Activated naive CD4-positive, alpha-beta T cell treated with anti-CD3 and anti-CD28 coated beads, Interleukin-2, amount 10 ng/mL, durations not matched to agents 7 days and 5 days (primary cell): ENCODE measurements around the gene ADORA2B.

ENCODE experiments used
- CTCF ChIA-PET: fragments of 350-600 bp; sonication (Branson Sonifier 250); formaldehyde crosslinking; loops from one replicate; lab custom pipeline; 2021; ENCODE audit warnings: antibody characterized with exemption; lab: Charles Lee
- DNase-seq: peaks from one replicate; pipeline ENCODE4 v3.0.0-alpha.2; 2020
- H3K27ac Mint-ChIP-seq: one replicate; pipeline ENCODE4 v1.8.0; 2021; ENCODE audit warnings: mild to moderate bottlenecking, moderate library complexity, mixed read lengths
- H3K27me3 Mint-ChIP-seq: one replicate; pipeline ENCODE4 v1.8.0; 2021; ENCODE audit warnings: mild to moderate bottlenecking, mixed read lengths
- H3K36me3 Mint-ChIP-seq: one replicate; pipeline ENCODE4 v1.8.0; 2021; ENCODE audit warnings: mixed read lengths
- H3K4me1 Mint-ChIP-seq: one replicate; pipeline ENCODE4 v1.8.0; 2021; ENCODE audit warnings: mixed read lengths
- H3K4me3 Mint-ChIP-seq: one replicate; pipeline ENCODE4 v1.8.0; 2021; ENCODE audit warnings: mild to moderate bottlenecking, moderate library complexity, mixed read lengths
- H3K9me3 Mint-ChIP-seq: one replicate; pipeline ENCODE4 v1.8.0; 2021; ENCODE audit warnings: mixed read lengths

ADORA2B gene

DNA sequence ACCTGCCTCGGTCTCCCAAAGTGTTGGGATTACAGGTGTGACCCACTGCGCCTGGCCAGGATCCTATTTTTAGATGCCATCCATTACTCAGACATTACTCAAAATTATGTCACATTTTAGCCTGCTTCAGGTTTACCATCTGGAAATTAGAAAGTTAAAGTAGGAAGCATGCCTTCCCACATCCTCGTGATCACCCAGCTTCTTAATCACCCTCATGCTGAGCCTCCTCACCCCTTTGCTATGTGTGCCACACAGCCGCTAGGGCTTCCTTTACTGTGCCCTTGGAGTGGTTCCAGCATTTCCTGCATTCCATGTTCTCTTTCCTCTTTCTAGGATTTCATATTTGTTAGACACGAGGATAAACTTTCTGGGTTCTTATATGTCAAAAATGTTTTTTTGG is 9.3 kb downstream of the ADORA2B start:
- Mint-ChIP-seq H3K36me3 (no peaks in the 10 kb centered on the region), H3K4me1 (peaks cover 18% of the 10 kb centered on the region), H3K9me3 (no peaks in the 10 kb centered on the region), H3K27ac (no peak overlapping the region), H3K4me3 (no peak overlapping the region), H3K27me3 (peaks cover 56% of the 10 kb centered on the region)
- DNase-seq = no peak
- CTCF ChIA-PET = no interaction called here

DNA sequence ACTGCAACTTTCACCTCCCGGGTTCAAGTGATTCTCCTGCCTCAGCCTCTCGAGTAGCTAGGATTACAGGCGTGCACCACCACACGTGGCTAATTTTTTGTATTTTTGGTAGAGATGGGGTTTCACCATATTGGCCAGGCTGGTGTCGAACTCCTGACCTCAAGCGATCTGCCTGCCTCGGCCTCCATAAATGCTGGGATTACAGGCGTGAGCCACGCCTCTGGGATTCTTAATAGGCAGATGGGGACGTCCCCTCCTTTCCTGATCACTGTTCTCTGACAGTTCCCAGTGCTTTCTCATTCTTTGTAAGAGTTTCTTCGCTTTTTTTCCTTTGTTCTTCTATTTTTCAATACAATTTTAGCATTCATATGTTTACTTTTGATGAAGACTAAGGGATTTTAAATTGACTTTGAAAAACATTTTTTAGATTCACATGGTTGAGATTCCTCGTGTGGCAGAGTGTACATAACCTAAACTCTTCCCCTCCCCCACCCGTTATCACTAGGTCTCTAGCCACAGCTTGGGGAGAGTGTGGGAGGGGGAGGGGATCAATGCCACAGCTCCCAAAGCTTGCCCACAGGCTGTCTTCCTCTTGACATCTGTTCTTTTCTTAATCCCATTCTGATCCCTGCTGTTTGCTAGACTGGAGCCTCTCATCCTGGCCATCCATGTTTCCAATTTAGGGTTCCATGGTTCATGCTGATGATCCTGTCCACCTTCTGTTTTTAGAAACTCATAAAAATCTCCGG is 11.0 kb downstream of the ADORA2B start:
- Mint-ChIP-seq H3K36me3 (no peaks in the 10 kb centered on the region), H3K27ac (no peak overlapping the region), H3K27me3 (peaks cover 46% of the 10 kb centered on the region), H3K4me1 (peaks cover 25% of the 10 kb centered on the region), H3K4me3 (no peak overlapping the region), H3K9me3 (no peaks in the 10 kb centered on the region)
- no peak for DNase-seq
- CTCF ChIA-PET = interaction anchor here (0.6 kb wide), 1 partner anchor 442 kb away, joined by 3 read pairs; no protein-coding TSS in a partner anchor

DNA sequence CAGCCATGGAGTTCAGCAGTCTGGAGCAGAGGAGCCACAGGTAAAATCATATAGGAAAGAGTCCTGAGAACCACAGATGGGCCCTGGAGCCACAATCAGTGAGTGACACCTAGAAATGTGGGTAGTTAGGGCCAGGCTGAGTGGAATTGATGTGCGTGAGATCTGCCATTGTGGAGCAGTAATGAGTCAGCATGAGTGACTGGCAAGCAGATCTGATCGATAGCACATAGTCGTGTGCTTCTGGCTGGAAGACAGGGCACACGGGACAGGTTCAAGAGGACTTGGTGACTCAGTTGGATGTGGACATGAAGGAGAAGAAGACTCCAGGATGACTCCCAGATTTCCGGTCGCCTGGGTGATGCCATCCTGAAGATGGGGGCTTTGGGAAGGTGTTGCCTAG is 12.3 kb downstream of the ADORA2B start:
- no peak for DNase-seq
- peaks cover 28% of the 10 kb centered on the region for H3K4me1 Mint-ChIP-seq
- CTCF ChIA-PET = no interaction called here
- no peak overlapping the region for H3K4me3 Mint-ChIP-seq
- no peak overlapping the region for H3K27ac Mint-ChIP-seq
- H3K27me3 Mint-ChIP-seq = peaks cover 42% of the 10 kb centered on the region
- H3K36me3 Mint-ChIP-seq = no peaks in the 10 kb centered on the region
- no peaks in the 10 kb centered on the region for H3K9me3 Mint-ChIP-seq

DNA sequence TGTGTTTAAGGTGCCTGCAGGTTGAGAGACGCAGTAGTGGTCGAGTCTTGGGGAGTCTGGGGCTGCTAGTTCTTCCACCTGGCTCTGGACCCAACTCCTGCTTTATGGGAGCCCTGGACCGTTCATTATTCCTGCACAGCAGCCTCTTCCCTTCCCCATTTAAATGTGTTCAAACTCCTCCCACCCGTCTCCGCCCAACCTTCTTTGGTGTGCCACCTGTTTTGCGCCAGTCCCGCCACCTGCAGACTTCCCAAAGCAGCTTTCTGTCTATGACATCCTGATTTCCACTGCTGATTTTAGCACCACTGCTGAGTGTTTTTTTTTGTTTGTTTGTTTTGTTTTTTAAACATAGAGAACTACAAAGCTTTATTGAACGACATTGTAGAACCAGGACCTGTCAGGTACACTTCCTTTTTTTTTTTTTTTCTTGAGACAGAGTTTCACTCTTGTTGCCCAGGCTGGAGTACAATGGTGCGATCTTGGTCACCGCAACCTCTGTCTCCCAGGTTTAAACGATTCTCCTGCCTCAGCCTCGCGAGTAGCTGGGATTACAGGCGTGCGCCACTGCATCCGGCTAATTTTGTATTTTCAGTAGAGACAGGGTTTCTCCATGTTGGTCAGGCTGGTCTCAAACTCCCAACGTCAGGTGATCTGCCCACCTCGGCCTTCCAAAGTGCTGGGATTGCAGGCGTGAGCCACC is 12.8 kb downstream of the ADORA2B start:
- no peaks in the 10 kb centered on the region for H3K36me3 Mint-ChIP-seq
- H3K4me1 Mint-ChIP-seq = peaks cover 28% of the 10 kb centered on the region
- no peak for DNase-seq
- H3K27me3 Mint-ChIP-seq = peaks cover 40% of the 10 kb centered on the region
- no peak overlapping the region for H3K27ac Mint-ChIP-seq
- H3K9me3 Mint-ChIP-seq = no peaks in the 10 kb centered on the region
- no peak overlapping the region for H3K4me3 Mint-ChIP-seq
- CTCF ChIA-PET = interaction anchor here (0.9 to 2.5 kb wide), 2 partner anchors 23 to 41 kb away, joined by 3 to 14 read pairs; partner anchors contain the start of genes TTC19 and ZSWIM7

DNA sequence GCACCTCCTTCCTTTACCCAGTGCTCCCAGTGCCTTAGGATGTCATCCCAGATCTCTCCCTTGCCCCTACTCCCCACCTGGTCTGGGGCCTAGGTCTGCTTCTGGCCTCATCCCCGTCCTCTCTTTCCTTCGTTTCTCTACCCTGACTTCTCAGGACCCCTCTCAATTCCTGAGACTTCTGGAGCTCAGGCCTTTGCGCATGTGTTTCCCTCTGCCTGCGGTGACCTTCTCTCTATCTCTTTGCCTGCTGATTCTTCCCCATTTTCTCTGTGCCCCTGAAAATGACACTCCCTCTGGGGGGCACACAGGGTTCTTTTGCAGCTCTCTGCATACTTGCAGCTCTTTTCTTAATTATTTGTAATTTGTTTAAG is 13.5 kb downstream of the ADORA2B start:
- H3K27me3 Mint-ChIP-seq = peaks cover 36% of the 10 kb centered on the region
- H3K4me1 Mint-ChIP-seq = peaks cover 28% of the 10 kb centered on the region
- no peak for DNase-seq
- H3K9me3 Mint-ChIP-seq = no peaks in the 10 kb centered on the region
- H3K36me3 Mint-ChIP-seq = no peaks in the 10 kb centered on the region
- H3K27ac Mint-ChIP-seq = no peak overlapping the region
- CTCF ChIA-PET = interaction anchor here (0.9 to 2.5 kb wide), 4 partner anchors 13 to 40 kb away, joined by 3 to 14 read pairs (median 4); partner anchors contain the start of genes ADORA2B, TTC19 and ZSWIM7
- H3K4me3 Mint-ChIP-seq = no peak overlapping the region

DNA sequence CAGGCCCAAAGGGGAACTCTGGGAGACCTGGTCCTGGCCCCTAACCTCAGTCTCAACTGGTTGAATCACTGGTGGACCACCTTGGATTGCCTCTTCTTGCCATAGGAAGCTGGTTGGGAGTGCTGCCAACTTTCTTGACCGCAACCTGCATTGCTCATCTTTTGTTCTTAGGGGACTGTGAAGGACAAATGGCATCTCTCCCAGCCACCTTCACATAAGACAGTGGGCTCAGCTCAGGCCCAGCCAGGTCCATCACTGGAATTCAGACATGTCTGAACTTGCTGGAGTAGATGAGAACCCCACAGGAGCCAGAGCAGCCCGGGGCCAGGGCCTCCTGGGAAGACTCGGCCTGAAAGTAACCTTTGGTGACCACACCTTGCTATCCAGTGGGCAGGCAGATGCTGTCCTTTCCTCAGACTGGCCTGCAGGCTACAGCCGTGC is 18.8 kb downstream of the ADORA2B start:
- Mint-ChIP-seq H3K36me3 (no peaks in the 10 kb centered on the region), H3K27me3 (peaks cover 27% of the 10 kb centered on the region), H3K9me3 (no peaks in the 10 kb centered on the region), H3K27ac (no peak overlapping the region), H3K4me1 (peaks cover 28% of the 10 kb centered on the region), H3K4me3 (no peak overlapping the region)
- no peak for DNase-seq
- CTCF ChIA-PET = no interaction called here

DNA sequence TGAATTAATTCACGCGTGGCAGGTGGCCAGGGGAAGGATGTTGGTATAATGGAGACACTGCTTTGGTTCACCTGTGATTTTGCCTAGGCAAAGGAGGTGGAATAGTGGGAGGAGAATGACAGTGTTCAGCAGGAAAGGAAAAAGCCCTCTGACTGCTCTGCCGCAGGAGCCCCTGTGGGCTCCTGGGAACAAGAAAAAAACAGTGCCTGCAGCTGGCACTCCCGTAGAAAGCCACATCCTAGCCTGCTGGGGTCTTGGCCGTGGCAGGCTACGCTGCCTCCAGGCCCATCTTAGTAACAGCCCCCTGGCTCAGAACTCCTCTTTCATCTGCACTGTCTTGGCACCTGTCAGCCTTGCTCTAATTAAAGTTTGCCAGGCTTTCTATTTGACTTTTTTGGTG is 20.6 kb downstream of the ADORA2B start:
- H3K27me3 Mint-ChIP-seq = peaks cover 38% of the 10 kb centered on the region
- H3K9me3 Mint-ChIP-seq = no peaks in the 10 kb centered on the region
- DNase-seq = no peak
- peaks cover 15% of the 10 kb centered on the region for H3K4me1 Mint-ChIP-seq
- CTCF ChIA-PET = no interaction called here
- no peak overlapping the region for H3K27ac Mint-ChIP-seq
- H3K36me3 Mint-ChIP-seq = no peaks in the 10 kb centered on the region
- no peak overlapping the region for H3K4me3 Mint-ChIP-seq

DNA sequence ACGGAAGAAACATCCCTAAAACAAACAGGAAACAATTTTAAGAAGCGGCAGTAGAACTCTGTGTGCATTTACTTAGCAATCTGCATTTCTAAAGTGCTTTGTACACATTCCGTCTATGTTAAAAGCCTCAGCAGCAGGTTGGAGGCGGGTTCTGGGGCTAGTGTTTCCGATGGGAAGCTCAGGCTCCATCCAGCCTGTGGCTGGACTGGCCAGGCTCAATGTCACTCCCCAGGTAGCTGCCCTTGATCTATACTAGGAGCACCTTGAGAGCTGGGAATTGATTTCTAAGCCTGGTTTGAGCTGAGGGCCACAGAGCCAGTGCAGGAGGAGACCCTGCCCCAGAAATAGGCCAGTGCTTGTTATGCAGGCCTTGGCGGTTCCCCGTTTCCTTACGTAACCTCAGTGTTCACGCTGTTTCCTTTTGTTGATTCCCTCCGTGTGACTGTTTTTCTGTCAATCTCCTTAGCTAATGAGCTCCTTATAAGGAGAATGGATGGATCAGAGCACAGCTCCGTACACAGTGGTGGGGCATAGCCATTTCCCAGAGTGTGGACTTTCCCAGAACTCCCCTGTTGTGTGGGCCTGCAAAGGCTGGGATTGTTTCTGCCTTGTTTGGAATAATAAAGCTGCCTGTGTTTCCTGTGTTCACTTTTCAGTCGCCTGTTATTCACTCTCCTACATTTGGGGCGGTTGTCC is 21.4 kb downstream of the ADORA2B start:
- Mint-ChIP-seq H3K27me3 (peaks cover 44% of the 10 kb centered on the region), H3K36me3 (no peaks in the 10 kb centered on the region), H3K4me1 (peaks cover 15% of the 10 kb centered on the region), H3K27ac (no peak overlapping the region), H3K4me3 (no peak overlapping the region), H3K9me3 (no peaks in the 10 kb centered on the region)
- DNase-seq = no peak
- CTCF ChIA-PET = no interaction called here

DNA sequence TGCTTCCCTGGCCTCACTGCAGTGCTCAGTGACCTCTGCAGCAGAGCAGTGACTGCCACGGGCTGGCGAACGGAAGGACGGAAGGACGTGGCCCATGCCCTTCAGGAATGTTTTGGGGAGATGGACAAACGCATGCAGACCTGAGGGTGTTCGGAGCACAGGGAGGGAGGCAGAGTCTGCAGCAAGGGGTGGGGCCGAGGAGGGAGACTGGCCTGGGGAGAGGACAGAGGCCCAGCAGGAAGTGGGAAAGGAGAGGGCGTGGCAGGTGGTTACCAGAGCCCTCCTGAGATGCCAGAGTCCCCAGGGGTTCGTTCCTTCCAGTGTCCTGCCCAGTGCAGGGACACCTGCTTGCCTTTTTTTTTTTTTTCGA is 21.9 kb downstream of the ADORA2B start:
- CTCF ChIA-PET = no interaction called here
- no peak overlapping the region for H3K4me3 Mint-ChIP-seq
- H3K9me3 Mint-ChIP-seq = no peaks in the 10 kb centered on the region
- H3K36me3 Mint-ChIP-seq = no peaks in the 10 kb centered on the region
- peaks cover 44% of the 10 kb centered on the region for H3K27me3 Mint-ChIP-seq
- H3K27ac Mint-ChIP-seq = no peak overlapping the region
- no peak for DNase-seq
- H3K4me1 Mint-ChIP-seq = peaks cover 13% of the 10 kb centered on the region

DNA sequence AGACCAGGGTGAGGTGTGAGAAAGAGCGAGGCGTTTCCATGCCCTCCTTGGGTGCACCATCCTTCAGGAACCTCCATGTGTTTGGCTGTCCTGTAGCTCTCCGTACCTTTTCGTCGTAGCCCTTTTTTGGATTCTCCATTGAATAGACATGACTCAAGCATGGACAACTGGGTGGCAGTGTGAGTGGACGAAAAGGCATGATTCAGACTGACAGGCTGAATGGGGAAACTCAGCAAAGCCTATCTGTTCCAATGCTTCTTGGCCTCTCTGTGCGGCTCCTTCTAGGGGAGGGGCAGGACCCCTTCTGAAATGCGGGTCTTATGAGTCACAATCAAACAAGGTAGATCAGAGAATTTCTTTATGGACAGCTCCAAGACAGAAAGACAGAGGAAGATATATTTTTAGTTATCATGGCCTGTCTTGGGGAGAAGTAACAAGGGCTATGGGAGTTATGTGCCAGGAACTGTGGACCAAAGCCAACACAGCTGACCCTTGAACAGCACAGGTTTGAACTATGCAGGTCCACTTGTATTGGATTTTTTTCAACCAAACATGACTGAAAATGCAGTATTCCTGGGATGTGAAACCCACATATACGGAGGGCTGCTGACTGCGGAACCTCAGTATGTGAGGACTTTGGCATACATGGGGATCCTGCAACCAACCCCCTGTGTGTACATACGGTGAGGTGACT is 22.9 kb downstream of the ADORA2B start:
- CTCF ChIA-PET = no interaction called here
- Mint-ChIP-seq H3K4me1 (peaks cover 13% of the 10 kb centered on the region), H3K4me3 (no peak overlapping the region), H3K9me3 (no peaks in the 10 kb centered on the region), H3K27ac (no peak overlapping the region), H3K27me3 (peaks cover 44% of the 10 kb centered on the region), H3K36me3 (no peaks in the 10 kb centered on the region)
- DNase-seq = no peak

DNA sequence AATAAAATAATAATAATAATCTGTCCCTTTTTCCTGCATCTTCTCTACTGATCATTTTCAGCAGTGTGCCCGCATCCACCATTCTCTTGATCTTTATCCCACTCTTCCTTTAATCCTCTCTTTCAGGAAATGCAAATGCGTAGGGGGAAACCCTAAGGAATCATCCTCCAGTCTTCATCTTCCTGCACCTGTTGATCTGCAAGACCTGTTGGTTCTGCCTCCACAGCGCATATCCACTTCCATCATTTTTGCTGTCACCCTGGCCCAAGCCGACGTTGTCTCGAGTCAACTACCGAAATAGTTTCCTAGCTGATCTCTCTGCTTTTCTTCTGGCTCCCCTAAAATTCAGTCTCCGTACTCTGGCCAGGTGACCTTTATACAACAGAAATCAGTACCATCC is 24.5 kb downstream of the ADORA2B start:
- Mint-ChIP-seq H3K27ac (no peak overlapping the region), H3K27me3 (peaks cover 37% of the 10 kb centered on the region), H3K9me3 (no peaks in the 10 kb centered on the region), H3K4me3 (no peak overlapping the region), H3K4me1 (peaks cover 13% of the 10 kb centered on the region), H3K36me3 (peaks cover 2% of the 10 kb centered on the region)
- CTCF ChIA-PET = interaction anchor here (1.5 to 2.1 kb wide), 2 partner anchors 24 to 30 kb away, joined by 3 to 5 read pairs; partner anchors contain the start of genes ADORA2B, TTC19 and ZSWIM7
- DNase-seq = no peak

DNA sequence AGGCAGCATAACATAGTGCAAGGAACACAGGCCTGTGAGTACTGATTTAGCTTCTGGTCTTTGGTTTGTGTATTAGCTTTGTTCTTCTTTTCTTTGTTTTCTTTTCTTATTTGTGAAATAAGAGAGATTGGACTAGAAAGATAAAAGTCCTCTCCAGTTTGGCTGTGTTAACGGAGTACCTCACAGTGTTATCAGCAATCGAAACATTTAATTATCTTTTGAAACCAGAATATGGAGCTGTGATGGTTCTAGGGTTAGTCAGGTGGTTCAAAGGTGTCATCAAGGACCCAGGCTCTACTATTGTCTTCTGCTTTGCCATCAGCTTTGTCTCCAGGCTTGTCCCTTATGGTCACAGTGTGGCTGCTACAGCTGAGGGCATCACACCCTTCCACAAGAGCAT is 25.6 kb downstream of the ADORA2B start:
- H3K27me3 Mint-ChIP-seq = peaks cover 33% of the 10 kb centered on the region
- no peak overlapping the region for H3K27ac Mint-ChIP-seq
- no peak for DNase-seq
- peaks cover 3% of the 10 kb centered on the region for H3K36me3 Mint-ChIP-seq
- no peaks in the 10 kb centered on the region for H3K9me3 Mint-ChIP-seq
- peaks cover 11% of the 10 kb centered on the region for H3K4me1 Mint-ChIP-seq
- CTCF ChIA-PET = interaction anchor here (1.5 to 2.1 kb wide), 3 partner anchors 12 to 29 kb away, joined by 3 to 5 read pairs (median 4); partner anchors contain the start of genes ADORA2B, TTC19 and ZSWIM7
- H3K4me3 Mint-ChIP-seq = no peak overlapping the region

DNA sequence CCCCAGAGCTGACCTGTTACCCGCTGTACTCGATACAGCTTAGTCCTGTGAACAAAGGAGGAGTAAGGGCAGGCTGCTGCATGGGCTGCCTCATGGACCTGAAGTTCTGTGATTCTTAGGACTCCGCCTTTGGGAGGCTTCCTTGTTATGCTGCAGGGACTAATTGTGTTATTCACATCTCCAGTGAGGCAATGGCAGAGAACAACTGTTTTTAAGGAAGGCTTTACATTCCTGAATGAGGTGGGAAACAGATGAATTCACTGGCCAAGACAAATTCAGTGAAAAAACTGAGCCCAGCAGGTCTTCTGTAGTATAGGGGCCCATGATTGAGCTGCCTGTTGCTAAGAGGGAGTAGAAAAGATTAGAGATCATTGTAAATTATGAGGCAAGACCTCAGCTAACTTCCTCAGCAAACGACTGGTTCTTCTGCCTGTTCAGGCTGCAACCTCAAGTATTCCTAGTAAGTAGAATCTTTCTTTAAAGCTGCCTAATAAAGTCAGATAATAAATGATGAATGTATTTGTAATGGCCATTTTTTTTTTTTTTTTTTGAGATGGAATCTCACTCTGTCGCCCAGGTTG is 26.3 kb downstream of the ADORA2B start:
- H3K27ac Mint-ChIP-seq = no peak overlapping the region
- H3K4me1 Mint-ChIP-seq = peaks cover 6% of the 10 kb centered on the region
- no peak overlapping the region for H3K4me3 Mint-ChIP-seq
- DNase-seq = no peak
- no peaks in the 10 kb centered on the region for H3K9me3 Mint-ChIP-seq
- peaks cover 30% of the 10 kb centered on the region for H3K27me3 Mint-ChIP-seq
- H3K36me3 Mint-ChIP-seq = peaks cover 3% of the 10 kb centered on the region
- CTCF ChIA-PET = interaction anchor here (1.7 to 2.1 kb wide), 2 partner anchors 12 to 28 kb away, joined by 4 to 5 read pairs; partner anchors contain the start of genes TTC19 and ZSWIM7
